Neural progenitor cell (in vitro differentiated cells): ENCODE measurements around the gene NT5C1A. TPM values are rescaled to one million over a fixed set of nuclear protein-coding genes. Genes with fewer than 3 reads are reported as not detected.

Source experiments
- DNase-seq: peaks from one replicate; pipeline ENCODE4 v3.0.0-alpha.2; 2016; ENCODE audit warnings: low spot score
- H2AFZ ChIP-seq: fragments of 200-600 bp; sonication (generic); replicated peaks from 2 replicates; pipeline ENCODE4 v1.6.1; 2016; ENCODE audit warnings: antibody characterized with exemption
- H3F3A ChIP-seq: fragments of 200-600 bp; sonication (generic); 2 replicates; pipeline ENCODE4 v1.6.1; 2016; ENCODE audit warnings: antibody characterized with exemption, low read depth
- H3K27ac ChIP-seq: fragments of 200-600 bp; sonication (generic); 2 replicates; pipeline ENCODE4 v1.5.1; 2016; ENCODE audit warnings: mild to moderate bottlenecking
- H3K27me3 ChIP-seq: fragments of 200-600 bp; sonication (generic); 2 replicates; pipeline ENCODE4 v1.6.1; 2016; ENCODE audit warnings: mild to moderate bottlenecking, moderate library complexity
- H3K36me3 ChIP-seq: fragments of 200-600 bp; sonication (generic); 2 replicates; pipeline ENCODE4 v1.5.1; 2016
- H3K4me1 ChIP-seq: fragments of 200-600 bp; sonication (generic); 2 replicates; pipeline ENCODE4 v1.6.1; 2016; ENCODE audit warnings: mixed run types
- H3K4me2 ChIP-seq: fragments of 200-600 bp; sonication (generic); 2 replicates; pipeline ENCODE4 v1.6.1; 2016
- H3K4me3 ChIP-seq: fragments of 200-600 bp; sonication (generic); 2 replicates; pipeline ENCODE4 v1.5.1; 2016
- H3K79me2 ChIP-seq: fragments of 200-600 bp; sonication (generic); 2 replicates; pipeline ENCODE4 v1.6.1; 2016; ENCODE audit warnings: low read depth
- H3K9ac ChIP-seq: fragments of 200-600 bp; sonication (generic); 2 replicates; pipeline ENCODE4 v1.6.1; 2016
- H3K9me3 ChIP-seq: fragments of 200-600 bp; sonication (generic); 2 replicates; pipeline ENCODE4 v1.5.1; 2016; ENCODE audit warnings: low read depth
- H4K20me1 ChIP-seq: fragments of 200-600 bp; sonication (generic); 2 replicates; pipeline ENCODE4 v1.6.1; 2016; ENCODE audit warnings: low read depth
- H3K27ac Mint-ChIP-seq: 3 replicates; pipeline ENCODE4 v1.8.0; 2021; ENCODE audit warnings: mixed read lengths
- H3K27me3 Mint-ChIP-seq: 2 replicates; pipeline ENCODE4 v1.8.0; 2022; ENCODE audit warnings: low read depth, mild to moderate bottlenecking, inconsistent platforms, moderate library complexity, mixed read lengths; ENCODE audit not compliant: insufficient read depth
- H3K36me3 Mint-ChIP-seq: 3 replicates; pipeline ENCODE4 v1.8.0; 2021; ENCODE audit warnings: mixed read lengths
- H3K4me1 Mint-ChIP-seq: 3 replicates; pipeline ENCODE4 v1.8.0; 2021; ENCODE audit warnings: mixed read lengths
- H3K4me3 Mint-ChIP-seq: 3 replicates; pipeline ENCODE4 v1.8.0; 2021; ENCODE audit warnings: mild to moderate bottlenecking, moderate library complexity, mixed read lengths
- H3K9me3 Mint-ChIP-seq: 3 replicates; pipeline ENCODE4 v1.8.0; 2020; ENCODE audit warnings: mixed read lengths
- CTCF ChIP-seq: fragments of 200-600 bp; sonication (generic); IDR thresholded peaks from 2 replicates; pipeline ENCODE4 v1.5.1; 2017; ENCODE audit warnings: antibody characterized with exemption, mild to moderate bottlenecking
- EZH2 ChIP-seq: fragments of 200-600 bp; sonication (generic); IDR thresholded peaks from 2 replicates; pipeline ENCODE4 v1.6.1; 2017; ENCODE audit warnings: antibody characterized with exemption, mild to moderate bottlenecking, moderate library complexity
- EZH2phosphoT487 ChIP-seq: fragments of 200-600 bp; sonication (generic); IDR thresholded peaks from 2 replicates; pipeline ENCODE4 v1.6.1; 2017; ENCODE audit warnings: antibody characterized with exemption
- total RNA-seq: library from RNA; depleted of rRNA; stranded (reverse); fragments of >200 nt; gene quantifications from 2 replicates; pipeline ENCODE4 v1.2.3, GENCODE V29; 2015; ENCODE audit warnings: low replicate concordance

NT5C1A gene
- total RNA-seq, 1 donor from 2014 or later = not detected

GRCh38 chr1:39688706-39689105 lies 16.8 kb upstream of the NT5C1A start:
- peaks cover 31% of the 10 kb centered on the region for H3K4me1 Mint-ChIP-seq
- no peaks in the 10 kb centered on the region for H3K36me3 ChIP-seq
- H3F3A ChIP-seq = no peaks in the 10 kb centered on the region
- H3K27ac Mint-ChIP-seq = peak overlapping the region; percentile 8
- H3K27me3 Mint-ChIP-seq = peaks cover 53% of the 10 kb centered on the region
- H3K9ac ChIP-seq = no peak overlapping the region
- H3K27me3 ChIP-seq = peaks cover 100% of the 10 kb centered on the region
- H2AFZ ChIP-seq = no peak overlapping the region
- no peak overlapping the region for H3K4me3 ChIP-seq
- no peak overlapping the region for H3K4me2 ChIP-seq
- no peaks in the 10 kb centered on the region for H3K9me3 ChIP-seq
- peaks cover 7% of the 10 kb centered on the region for H3K4me1 ChIP-seq
- H3K9me3 Mint-ChIP-seq = peaks cover 2% of the 10 kb centered on the region
- no peak for DNase-seq
- no peaks in the 10 kb centered on the region for H3K36me3 Mint-ChIP-seq
- H4K20me1 ChIP-seq = peaks cover 36% of the 10 kb centered on the region
- H3K79me2 ChIP-seq = no peaks in the 10 kb centered on the region
- H3K4me3 Mint-ChIP-seq = no peak overlapping the region
- H3K27ac ChIP-seq = no peak overlapping the region
- TF ChIP-seq CTCF = no peak
- no peak for TF ChIP-seq EZH2
- no peak for TF ChIP-seq EZH2phosphoT487

GRCh38 chr1:39687243-39687642 lies 15.3 kb upstream of the NT5C1A start:
- peaks cover 2% of the 10 kb centered on the region for H3K36me3 Mint-ChIP-seq
- no peak overlapping the region for H3K4me3 Mint-ChIP-seq

GRCh38 chr1:39685071-39685470 lies 13.2 kb upstream of the NT5C1A start:
- Mint-ChIP-seq H3K27ac (no peak overlapping the region), H3K4me1 (peaks cover 18% of the 10 kb centered on the region), H3K27me3 (peaks cover 44% of the 10 kb centered on the region), H3K4me3 (no peak overlapping the region), H3K36me3 (peaks cover 2% of the 10 kb centered on the region), H3K9me3 (peaks cover 2% of the 10 kb centered on the region)
- H2AFZ ChIP-seq = no peak overlapping the region
- H3K79me2 ChIP-seq = no peaks in the 10 kb centered on the region
- H3K4me3 ChIP-seq = no peak overlapping the region
- no peaks in the 10 kb centered on the region for H3K9me3 ChIP-seq
- DNase-seq = no peak
- no peaks in the 10 kb centered on the region for H3K36me3 ChIP-seq
- peaks cover 10% of the 10 kb centered on the region for H4K20me1 ChIP-seq
- H3K27ac ChIP-seq = no peak overlapping the region
- H3K27me3 ChIP-seq = peaks cover 100% of the 10 kb centered on the region
- no peak overlapping the region for H3K9ac ChIP-seq
- no peaks in the 10 kb centered on the region for H3K4me1 ChIP-seq
- H3K4me2 ChIP-seq = no peak overlapping the region
- H3F3A ChIP-seq = no peaks in the 10 kb centered on the region
- TF ChIP-seq CTCF = no peak
- no peak for TF ChIP-seq EZH2
- no peak for TF ChIP-seq EZH2phosphoT487

More at GRCh38 chr1:39687243-39687642, 15.3 kb upstream of the NT5C1A start:
- no peak for DNase-seq
- no peak overlapping the region for H3K27ac Mint-ChIP-seq
- Histone ChIP-seq H3K79me2 (no peaks in the 10 kb centered on the region), H3K4me3 (no peak overlapping the region), H3K4me1 (peaks cover 7% of the 10 kb centered on the region), H3K9me3 (no peaks in the 10 kb centered on the region), H3K36me3 (no peaks in the 10 kb centered on the region), H2AFZ (no peak overlapping the region), H3K27me3 (peaks cover 100% of the 10 kb centered on the region), H3K9ac (no peak overlapping the region), H3F3A (no peaks in the 10 kb centered on the region), H3K27ac (no peak overlapping the region), H3K4me2 (no peak overlapping the region), H4K20me1 (peaks cover 27% of the 10 kb centered on the region)
- peaks cover 27% of the 10 kb centered on the region for H3K4me1 Mint-ChIP-seq
- peaks cover 2% of the 10 kb centered on the region for H3K9me3 Mint-ChIP-seq
- peaks cover 53% of the 10 kb centered on the region for H3K27me3 Mint-ChIP-seq
- no peak for TF ChIP-seq EZH2phosphoT487
- TF ChIP-seq CTCF = no peak
- no peak for TF ChIP-seq EZH2
